A673 (cell line): ENCODE measurements around the gene COL4A1. TPM values are rescaled to one million over a fixed set of nuclear protein-coding genes. Genes with fewer than 3 reads are reported as not detected.
A peak's percentile ranks its signal among the peaks of the same experiment; 100 is the strongest.

ENCODE experiments used
- BruUV-seq: library from RNA; stranded (reverse); fragments of 400-500 nt; replicated peaks from 2 replicates; lab custom pipeline; 2021; lab: Mats Ljungman, UMichigan
- CTCF ChIA-PET: fragments of 300-600 bp; sonication (Branson Sonifier 250); formaldehyde crosslinking; loops from one replicate; lab custom pipeline; 2022; ENCODE audit warnings: antibody characterized with exemption; lab: Charles Lee
- POLR2A ChIA-PET: fragments of 300-600 bp; sonication (Branson Sonifier 250); formaldehyde crosslinking; loops from one replicate; lab custom pipeline; 2022; ENCODE audit warnings: antibody characterized with exemption; ENCODE audit not compliant: low non-redundant PET; lab: Charles Lee
- DNase-seq: peaks from one replicate; pipeline ENCODE4 v3.0.0-alpha.2; 2015; ENCODE audit warnings: low spot score
- H3K27ac ChIP-seq: fragments of 200-600 bp; sonication (generic); 2 replicates; pipeline ENCODE4 v1.5.1; 2016; ENCODE audit warnings: mixed run types, low read depth, mild to moderate bottlenecking, mixed read lengths, antibody characterized with exemption, low read length; ENCODE audit not compliant: poor library complexity, severe bottlenecking
- H3K27me3 ChIP-seq: fragments of 200-600 bp; sonication (generic); replicated peaks from 2 replicates; pipeline ENCODE4 v1.6.1; 2017; ENCODE audit warnings: mixed run types, low read depth, mild to moderate bottlenecking, mixed read lengths, antibody characterized with exemption, low read length; ENCODE audit not compliant: insufficient read depth, poor library complexity
- H3K36me3 ChIP-seq: fragments of 200-600 bp; sonication (generic); 2 replicates; pipeline ENCODE4 v1.6.1; 2016; ENCODE audit warnings: mixed run types, mild to moderate bottlenecking, mixed read lengths, antibody characterized with exemption, low read length; ENCODE audit not compliant: insufficient read depth, poor library complexity, severe bottlenecking
- H3K4me1 ChIP-seq: fragments of 200-600 bp; sonication (generic); 2 replicates; pipeline ENCODE4 v1.6.1; 2017; ENCODE audit warnings: mixed run types, mild to moderate bottlenecking, mixed read lengths, antibody characterized with exemption, low read length; ENCODE audit not compliant: insufficient read depth, poor library complexity, severe bottlenecking
- H3K4me3 ChIP-seq: fragments of 200-600 bp; sonication (generic); 2 replicates; pipeline ENCODE4 v1.5.1; 2016; ENCODE audit warnings: low read depth, mixed run types, mild to moderate bottlenecking, mixed read lengths, low read length; ENCODE audit not compliant: poor library complexity, severe bottlenecking
- H3K9me3 ChIP-seq: fragments of 200-600 bp; sonication (generic); 2 replicates; pipeline ENCODE4 v1.6.1; 2016; ENCODE audit warnings: mixed run types, low read depth, mild to moderate bottlenecking, mixed read lengths, antibody characterized with exemption, low read length; ENCODE audit not compliant: poor library complexity, severe bottlenecking
- EZH2 ChIP-seq: fragments of 200-600 bp; sonication (generic); IDR thresholded peaks from 2 replicates; pipeline ENCODE4 v1.6.1; 2017; ENCODE audit warnings: borderline replicate concordance, low read depth, mild to moderate bottlenecking, mixed read lengths, antibody characterized with exemption, low read length; ENCODE audit not compliant: poor library complexity, severe bottlenecking
- intact Hi-C: fragments of 100-400 bp; cut with micrococcal nuclease; formaldehyde crosslinking; loops from one replicate; pipeline ENCODE4 v1.10.0; 2022; ENCODE audit not compliant: unreplicated experiment
- total RNA-seq: library from RNA; stranded (reverse); gene quantifications from 2 replicates; pipeline ENCODE4 v1.2.3, GENCODE V29; 2021
- TF ChIP-seq, protein P1 (sequence below): fragments of 300-800, 200-600 bp; sonication (generic); conservative IDR thresholded peaks from 2 replicates; pipeline ENCODE4 v1.5.1; 2017; ENCODE audit warnings: low read depth, mild to moderate bottlenecking, antibody characterized with exemption, low read length, moderate library complexity, mixed read lengths

COL4A1 gene
- total RNA-seq, 1 experiment from 2014 or later: 83.9 TPM

DNA sequence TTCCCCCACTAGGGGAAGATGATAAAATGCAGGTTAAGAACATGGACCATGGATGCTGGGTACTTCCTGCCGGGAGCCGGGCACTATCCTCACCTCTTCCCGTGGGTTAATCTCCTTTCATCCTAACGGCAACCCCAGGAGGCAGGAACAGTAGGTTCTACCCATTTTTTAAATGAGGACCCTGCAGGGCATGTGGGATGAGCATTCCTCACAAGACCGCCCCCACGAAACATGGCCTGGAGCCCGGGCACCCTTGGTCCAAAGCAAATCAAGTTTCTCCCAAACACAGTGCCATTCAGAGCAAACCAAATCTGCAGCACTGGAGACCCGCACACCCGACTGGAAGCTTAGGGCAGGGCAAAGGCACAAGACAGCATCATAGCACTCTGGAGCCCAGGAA is 35.5 kb upstream of the COL4A1 start:
- no TSS peak for BruUV-seq
- ChIA-PET CTCF (no interaction called here), POLR2A (no interaction called here)
- no peak overlapping the region for H3K4me3 ChIP-seq
- TF ChIP-seq EZH2: no peak
- TF ChIP-seq, protein P1, sequence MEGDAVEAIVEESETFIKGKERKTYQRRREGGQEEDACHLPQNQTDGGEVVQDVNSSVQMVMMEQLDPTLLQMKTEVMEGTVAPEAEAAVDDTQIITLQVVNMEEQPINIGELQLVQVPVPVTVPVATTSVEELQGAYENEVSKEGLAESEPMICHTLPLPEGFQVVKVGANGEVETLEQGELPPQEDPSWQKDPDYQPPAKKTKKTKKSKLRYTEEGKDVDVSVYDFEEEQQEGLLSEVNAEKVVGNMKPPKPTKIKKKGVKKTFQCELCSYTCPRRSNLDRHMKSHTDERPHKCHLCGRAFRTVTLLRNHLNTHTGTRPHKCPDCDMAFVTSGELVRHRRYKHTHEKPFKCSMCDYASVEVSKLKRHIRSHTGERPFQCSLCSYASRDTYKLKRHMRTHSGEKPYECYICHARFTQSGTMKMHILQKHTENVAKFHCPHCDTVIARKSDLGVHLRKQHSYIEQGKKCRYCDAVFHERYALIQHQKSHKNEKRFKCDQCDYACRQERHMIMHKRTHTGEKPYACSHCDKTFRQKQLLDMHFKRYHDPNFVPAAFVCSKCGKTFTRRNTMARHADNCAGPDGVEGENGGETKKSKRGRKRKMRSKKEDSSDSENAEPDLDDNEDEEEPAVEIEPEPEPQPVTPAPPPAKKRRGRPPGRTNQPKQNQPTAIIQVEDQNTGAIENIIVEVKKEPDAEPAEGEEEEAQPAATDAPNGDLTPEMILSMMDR: no peak
- intact Hi-C loops: no loop called here
- no peak for DNase-seq
- no peak overlapping the region for H3K27ac ChIP-seq
- H3K27me3 ChIP-seq: no peaks in the 10 kb centered on the region
- peaks cover 27% of the 10 kb centered on the region for H3K4me1 ChIP-seq
- H3K9me3 ChIP-seq: no peaks in the 10 kb centered on the region
- H3K36me3 ChIP-seq: no peaks in the 10 kb centered on the region

DNA sequence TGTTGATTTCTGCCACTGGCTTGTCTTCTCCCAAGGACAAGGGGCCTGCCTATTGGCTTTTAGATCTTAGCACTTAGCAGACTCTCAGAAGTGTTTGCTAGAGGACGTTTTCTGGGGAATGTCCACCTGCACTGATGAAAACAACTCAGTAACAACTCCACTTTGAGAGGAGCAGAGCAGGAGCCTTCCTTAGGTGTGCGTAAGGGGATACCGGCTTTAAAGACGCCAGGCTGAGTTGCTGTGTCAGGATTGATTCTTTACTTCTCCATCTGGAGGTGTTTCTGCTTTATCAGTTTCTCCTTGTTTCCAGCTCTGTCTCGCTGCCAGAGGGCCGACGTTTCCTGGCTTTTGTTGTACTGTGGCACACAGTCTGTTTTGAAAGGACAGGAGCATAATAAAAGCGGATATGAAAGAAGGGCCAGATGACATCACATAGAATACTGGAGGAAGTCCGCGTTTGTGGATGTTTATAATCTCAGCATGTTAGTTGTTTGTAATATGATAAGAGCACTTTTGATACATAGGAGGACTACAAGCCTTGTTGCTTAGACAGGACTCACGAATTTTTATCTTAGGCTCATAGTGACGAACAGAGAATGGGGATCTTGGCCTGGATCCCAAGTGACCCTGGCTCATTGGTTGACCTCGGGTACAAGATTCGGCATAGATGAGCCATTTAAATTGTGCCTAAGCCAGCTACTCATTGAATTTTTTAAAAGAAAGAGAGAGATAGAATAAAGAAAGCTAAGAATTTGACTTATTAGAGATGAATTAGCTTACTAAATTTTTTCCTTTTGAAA is 34.7 kb upstream of the COL4A1 start:
- BruUV-seq: TSS peak; percentile 52
- intact Hi-C loops: no loop called here
- Histone ChIP-seq H3K27me3 (no peaks in the 10 kb centered on the region), H3K27ac (peak overlapping the region; percentile 84), H3K9me3 (no peaks in the 10 kb centered on the region), H3K4me3 (peak overlapping the region; percentile 5), H3K36me3 (no peaks in the 10 kb centered on the region), H3K4me1 (peaks cover 27% of the 10 kb centered on the region)
- peak; percentile 74 for DNase-seq
- ChIA-PET POLR2A (no interaction called here), CTCF (no interaction called here)
- TF ChIP-seq, protein P1: no peak
- TF ChIP-seq EZH2: no peak

DNA sequence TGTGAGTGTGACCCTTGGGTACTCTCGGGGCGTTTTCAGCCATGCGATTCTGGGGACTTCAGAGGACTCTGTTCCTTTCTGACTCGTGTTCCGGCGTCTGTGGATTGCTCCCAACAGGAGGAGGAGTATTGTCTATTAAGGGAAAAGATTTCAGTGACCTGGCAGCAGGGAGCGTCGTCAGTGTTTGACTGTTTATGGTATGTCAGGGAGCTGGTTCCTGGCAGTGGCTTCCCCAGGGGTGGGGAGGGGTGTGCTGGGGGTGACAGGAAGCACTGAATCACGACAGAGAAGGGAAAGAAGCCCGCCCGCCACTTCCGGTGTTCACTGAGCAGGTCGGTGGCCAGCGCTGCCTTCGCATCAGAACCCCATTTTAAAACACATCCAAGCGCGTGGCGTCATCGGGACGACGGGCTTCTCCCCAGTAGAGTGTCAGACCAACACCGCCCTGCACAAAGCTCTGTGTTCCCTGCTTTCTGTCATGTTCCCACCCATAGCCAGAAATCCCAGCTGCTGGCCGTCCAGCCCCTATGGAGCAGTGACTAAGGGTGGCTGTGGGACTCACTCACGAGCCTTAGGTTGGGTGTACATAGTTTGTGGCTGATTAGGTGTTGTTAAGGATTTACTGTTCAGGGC is 34.0 kb upstream of the COL4A1 start:
- no peaks in the 10 kb centered on the region for H3K27me3 ChIP-seq
- H3K4me1 ChIP-seq: peaks cover 27% of the 10 kb centered on the region
- H3K9me3 ChIP-seq: no peaks in the 10 kb centered on the region
- intact Hi-C loops: no loop called here
- no TSS peak for BruUV-seq
- CTCF ChIA-PET: no interaction called here
- DNase-seq: peak; percentile 77
- no peaks in the 10 kb centered on the region for H3K36me3 ChIP-seq
- TF ChIP-seq, protein P1: no peak
- no peak for TF ChIP-seq EZH2
- POLR2A ChIA-PET: interaction anchor here (0.6 kb wide), 1 partner anchor 36 kb away, joined by 3 read pairs; no protein-coding TSS in a partner anchor
- peak overlapping the region; percentile 84 for H3K27ac ChIP-seq
- peak overlapping the region; percentile 5 for H3K4me3 ChIP-seq
